IMR-90 (cell line): ENCODE measurements around the gene GALNT17. TPM values are rescaled to one million over a fixed set of nuclear protein-coding genes. Genes with fewer than 3 reads are reported as not detected.

Experiments
- ATAC-seq: fragments of 200-7000 bp; cut with Tn5 transposase; 2 replicates; pipeline ENCODE4 v1.9.1; 2020; ENCODE audit warnings: low read depth, mild to moderate bottlenecking, moderate library complexity
- BruUV-seq: library from RNA; stranded (reverse); fragments of 400-500 nt; replicated peaks from 2 replicates; lab custom pipeline; 2021; lab: Mats Ljungman, UMichigan
- CTCF ChIA-PET: fragments of 300-600 bp; formaldehyde crosslinking; extraction: SDS; loops from one replicate; lab custom pipeline; 2021; ENCODE audit warnings: antibody characterized with exemption; lab: Yijun Ruan, JAX
- POLR2A ChIA-PET: fragments of 300-600 bp; sonication (Branson Sonifier 250); formaldehyde crosslinking; loops from one replicate; lab custom pipeline; 2022; ENCODE audit warnings: antibody characterized with exemption; ENCODE audit not compliant: unreplicated experiment; lab: Charles Lee
- DNase-seq: peaks from one replicate; pipeline ENCODE4 v3.0.0; 2013
- H2AFZ ChIP-seq: replicated peaks from 2 replicates; pipeline ENCODE3; 2013; ENCODE audit warnings: low read length, mild to moderate bottlenecking; ENCODE audit not compliant: poor library complexity
- H2AK5ac ChIP-seq: 2 replicates; pipeline ENCODE4 v1.6.1; 2013; ENCODE audit warnings: low read depth, low read length, inconsistent platforms
- H2AK9ac ChIP-seq: replicated peaks from 2 replicates; pipeline ENCODE3; 2013; ENCODE audit warnings: mild to moderate bottlenecking, low read depth, low read length, moderate library complexity; ENCODE audit not compliant: poor library complexity
- H2BK120ac ChIP-seq: 2 replicates; pipeline ENCODE4 v1.6.1; 2013; ENCODE audit warnings: low read depth, low read length, inconsistent platforms
- H2BK15ac ChIP-seq: 3 replicates; pipeline ENCODE4 v1.6.1; 2013; ENCODE audit warnings: low read depth, low read length, inconsistent platforms
- H2BK20ac ChIP-seq: 2 replicates; pipeline ENCODE4 v1.6.1; 2013; ENCODE audit warnings: low read depth, mild to moderate bottlenecking, inconsistent platforms, low read length, moderate library complexity
- H2BK5ac ChIP-seq: 2 replicates; pipeline ENCODE4 v1.6.1; 2013; ENCODE audit warnings: mild to moderate bottlenecking, low read depth, low read length, inconsistent platforms; ENCODE audit not compliant: poor library complexity, severe bottlenecking
- H3K14ac ChIP-seq: replicated peaks from 2 replicates; pipeline ENCODE4 v1.6.1; 2013; ENCODE audit warnings: low read depth, low read length, inconsistent platforms
- H3K18ac ChIP-seq: 2 replicates; pipeline ENCODE4 v1.6.1; 2013; ENCODE audit warnings: low read depth, low read length, control low read depth
- H3K23ac ChIP-seq: 2 replicates; pipeline ENCODE4 v1.6.1; 2013; ENCODE audit warnings: low read depth, low read length, inconsistent platforms
- H3K27ac ChIP-seq: 2 replicates; pipeline ENCODE4 v1.5.1; 2013; ENCODE audit warnings: mild to moderate bottlenecking, control low read depth, low read length; ENCODE audit not compliant: insufficient read depth
- H3K27me3 ChIP-seq: 2 replicates; pipeline ENCODE4 v1.6.1; 2013; ENCODE audit warnings: low read length; ENCODE audit not compliant: control insufficient read depth, insufficient read depth
- H3K36me3 ChIP-seq: 2 replicates; pipeline ENCODE4 v1.6.1; 2013; ENCODE audit warnings: low read length, mixed read lengths; ENCODE audit not compliant: control insufficient read depth, insufficient read depth
- H3K4ac ChIP-seq: 2 replicates; pipeline ENCODE4 v1.6.1; 2013; ENCODE audit warnings: low read depth, low read length, inconsistent platforms
- H3K4me1 ChIP-seq: 2 replicates; pipeline ENCODE4 v1.6.1; 2013; ENCODE audit warnings: low read length, mixed read lengths; ENCODE audit not compliant: control insufficient read depth, insufficient read depth
- H3K4me2 ChIP-seq: 2 replicates; pipeline ENCODE4 v1.6.1; 2013; ENCODE audit warnings: low read depth, mild to moderate bottlenecking, control low read depth, low read length, moderate library complexity
- H3K4me3 ChIP-seq: 2 replicates; pipeline ENCODE4 v1.5.1; 2013; ENCODE audit warnings: low read depth, mild to moderate bottlenecking, control low read depth, low read length, moderate library complexity; ENCODE audit not compliant: insufficient read depth
- H3K56ac ChIP-seq: 2 replicates; pipeline ENCODE4 v1.6.1; 2013; ENCODE audit warnings: low read length, inconsistent platforms; ENCODE audit not compliant: insufficient read depth; ENCODE audit errors: extremely low read depth
- H3K79me1 ChIP-seq, 2 experiments: 2 replicates each; pipeline ENCODE4 v1.6.1; 2013; ENCODE audit warnings: low read length in 2 of 2, inconsistent platforms in 1 of 2, low read depth in 1 of 2
- H3K9ac ChIP-seq: 2 replicates; pipeline ENCODE4 v1.6.1; 2013; ENCODE audit warnings: low read depth, low read length, control low read depth
- H3K9me1 ChIP-seq: 2 replicates; pipeline ENCODE4 v1.6.1; 2013; ENCODE audit warnings: low read length, inconsistent platforms; ENCODE audit not compliant: insufficient read depth
- H3K9me3 ChIP-seq: 2 replicates; pipeline ENCODE4 v1.6.1; 2013; ENCODE audit warnings: low read length; ENCODE audit not compliant: control insufficient read depth, insufficient read depth
- H4K20me1 ChIP-seq: 2 replicates; pipeline ENCODE4 v1.6.1; 2013; ENCODE audit warnings: low read length, inconsistent platforms; ENCODE audit not compliant: insufficient read depth
- H4K5ac ChIP-seq: 2 replicates; pipeline ENCODE4 v1.6.1; 2013; ENCODE audit warnings: mild to moderate bottlenecking, low read depth, low read length, control low read depth
- H4K8ac ChIP-seq, 2 experiments: 2 replicates each; pipeline ENCODE4 v1.6.1; 2013; ENCODE audit warnings: low read depth in 2 of 2, low read length in 2 of 2, control low read depth in 1 of 2, inconsistent platforms in 1 of 2
- H4K91ac ChIP-seq: 2 replicates; pipeline ENCODE4 v1.6.1; 2013; ENCODE audit warnings: low read depth, low read length, inconsistent platforms; ENCODE audit not compliant: insufficient read depth
- BHLHE40 ChIP-seq: fragments of 150-350 bp; IDR thresholded peaks from 2 replicates; pipeline ENCODE4 v1.6.1; 2016; ENCODE audit warnings: mild to moderate bottlenecking, low read depth, low read length
- CEBPB ChIP-seq: IDR thresholded peaks from 2 replicates; pipeline ENCODE4 v1.6.1; 2012; ENCODE audit warnings: low read depth, low read length, improper control_type of control experiment
- CHD1 ChIP-seq: IDR thresholded peaks from 2 replicates; pipeline ENCODE4 v1.6.1; 2012; ENCODE audit warnings: low read depth, low read length, improper control_type of control experiment
- CTCF ChIP-seq: conservative IDR thresholded peaks from 2 replicates; pipeline ENCODE4 v1.5.1; 2012; ENCODE audit warnings: mild to moderate bottlenecking, low read depth, low read length, improper control_type of control experiment
- ELK1 ChIP-seq: fragments of 150-350 bp; IDR thresholded peaks from 2 replicates; pipeline ENCODE4 v1.6.1; 2016; ENCODE audit warnings: low read depth, mild to moderate bottlenecking, low read length, moderate library complexity, borderline replicate concordance
- FOS ChIP-seq: fragments of 150-350 bp; IDR thresholded peaks from 2 replicates; pipeline ENCODE4 v1.6.1; 2016; ENCODE audit warnings: low read depth, low read length
- MAFK ChIP-seq: IDR thresholded peaks from 2 replicates; pipeline ENCODE4 v1.6.1; 2012; ENCODE audit warnings: low read depth, low read length, improper control_type of control experiment
- MAZ ChIP-seq: IDR thresholded peaks from 2 replicates; pipeline ENCODE4 v1.6.1; 2012; ENCODE audit warnings: low read depth, mild to moderate bottlenecking, low read length, improper control_type of control experiment, moderate library complexity, borderline replicate concordance
- MXI1 ChIP-seq: IDR thresholded peaks from 2 replicates; pipeline ENCODE4 v1.6.1; 2012; ENCODE audit warnings: low read depth, mild to moderate bottlenecking, low read length, moderate library complexity, borderline replicate concordance
- NFE2L2 ChIP-seq: fragments of 150-350 bp; IDR thresholded peaks from 2 replicates; pipeline ENCODE4 v1.6.1; 2016; ENCODE audit warnings: low read depth, mild to moderate bottlenecking, low read length
- POLR2A ChIP-seq: IDR thresholded peaks from 2 replicates; pipeline ENCODE4 v1.6.1; 2012; ENCODE audit warnings: mild to moderate bottlenecking, low read depth, low read length
- RAD21 ChIP-seq: IDR thresholded peaks from 2 replicates; pipeline ENCODE4 v1.6.1; 2012; ENCODE audit warnings: low read length, improper control_type of control experiment
- RCOR1 ChIP-seq: IDR thresholded peaks from 2 replicates; pipeline ENCODE4 v1.6.1; 2012; ENCODE audit warnings: mild to moderate bottlenecking, low read length, improper control_type of control experiment; ENCODE audit not compliant: insufficient replicate concordance
- RFX5 ChIP-seq: IDR thresholded peaks from 2 replicates; pipeline ENCODE4 v1.8.0; 2012; ENCODE audit warnings: low read depth, mild to moderate bottlenecking, low read length, moderate library complexity
- SMC3 ChIP-seq: fragments of 150-350 bp; IDR thresholded peaks from 2 replicates; pipeline ENCODE4 v1.6.1; 2016; ENCODE audit warnings: low read depth, mild to moderate bottlenecking, antibody characterized with exemption, low read length, moderate library complexity
- USF2 ChIP-seq: fragments of 150-350 bp; IDR thresholded peaks from 2 replicates; pipeline ENCODE4 v1.6.1; 2017; ENCODE audit warnings: mild to moderate bottlenecking, antibody characterized with exemption, low read length, low read depth
- dilution Hi-C: fragments of 300-500 bp; cut with HindIII; formaldehyde crosslinking; loops from one replicate; pipeline ENCODE4 v1.14.3; 2018; ENCODE audit warnings: low sequenced_read_pairs; ENCODE audit not compliant: unreplicated experiment
- in situ Hi-C: fragments of 300-500 bp; cut with MboI; formaldehyde crosslinking; loops from 3 replicates; pipeline ENCODE4 v1.14.3; 2019; ENCODE audit warnings: low sequenced_read_pairs, inconsistent platforms, mixed read lengths
- intact Hi-C: fragments of 100-400 bp; cut with micrococcal nuclease; formaldehyde crosslinking; loops from 2 replicates; pipeline ENCODE4 v1.10.0; 2022
- polyA plus RNA-seq, 3 experiments: library from polyadenylated mRNA; depleted of rRNA; stranded (reverse); fragments of >200 nt; gene quantifications; 2 replicates each; pipeline ENCODE4 v1.2.3, GENCODE V29; 2012; ENCODE audit warnings: low replicate concordance in 1 of 3
- total RNA-seq: library from RNA; depleted of rRNA; stranded (reverse); fragments of >200 nt; gene quantifications from 2 replicates; pipeline ENCODE4 v1.2.3, GENCODE V29; 2012

GALNT17 gene
- total and polyA plus RNA-seq, 2 of the 4 experiments (the other 2 are of a cell fraction): not detected

GRCh38 chr7:71148098-71148497 is 16.2 kb downstream of the GALNT17 start:
- no peak for TF ChIP-seq USF2
- TF ChIP-seq CEBPB: no peak
- no peak for TF ChIP-seq POLR2A
- TF ChIP-seq BHLHE40: no peak
- TF ChIP-seq ELK1: no peak
- no peak for TF ChIP-seq CTCF
- TF ChIP-seq CHD1: no peak
- TF ChIP-seq MXI1: no peak
- no peak for TF ChIP-seq MAFK
- no peak for TF ChIP-seq RAD21
- no peak for TF ChIP-seq SMC3
- TF ChIP-seq RFX5: no peak
- no peak for TF ChIP-seq FOS
- TF ChIP-seq RCOR1: no peak
- no peak for TF ChIP-seq MAZ
- no peak for TF ChIP-seq NFE2L2
- POLR2A ChIA-PET: no interaction called here
- Histone ChIP-seq H2BK20ac (no peak overlapping the region), H2BK120ac (no peak overlapping the region), H2BK5ac (no peak overlapping the region), H3K9ac (no peak overlapping the region), H3K36me3 (no peaks in the 10 kb centered on the region), H4K91ac (no peak overlapping the region), H3K23ac (no peak overlapping the region), H3K18ac (no peak overlapping the region), H4K20me1 (no peaks in the 10 kb centered on the region), H4K5ac (no peak overlapping the region), H3K79me1 (no peaks in the 10 kb centered on the region), H3K4ac (no peak overlapping the region), H3K27me3 (no peaks in the 10 kb centered on the region), H2AFZ (no peak overlapping the region), H3K9me1 (no peaks in the 10 kb centered on the region), H3K4me3 (no peak overlapping the region), H3K4me1 (no peaks in the 10 kb centered on the region), H3K27ac (no peak overlapping the region), H2BK15ac (no peak overlapping the region), H2AK9ac (no peak overlapping the region), H3K9me3 (peaks cover 15% of the 10 kb centered on the region), H3K14ac (no peak overlapping the region), H2AK5ac (no peak overlapping the region), H3K4me2 (no peak overlapping the region), H3K56ac (no peak overlapping the region), H4K8ac (no peak overlapping the region)
- intact Hi-C loops: no loop called here
- CTCF ChIA-PET: no interaction called here
- no TSS peak for BruUV-seq
- in situ Hi-C loops: no loop called here
- ATAC-seq (no peak), DNase-seq (no peak)
- dilution Hi-C loops: no loop called here
